Right lobe of liver (tissue), 4 donors: Measurements from ENCODE around the gene REEP3.

Experiments
- CTCF ChIP-seq, 4 donors: fragments of 200-600 bp in 3 of 4; fragments of 450-650 bp in 1 of 4; IDR thresholded peaks; one replicate each; pipeline versions ENCODE4 v1.5.1 to v1.8.0; 2016 to 2022; ENCODE audit warnings: antibody characterized with exemption in 4 of 4, mild to moderate bottlenecking in 2 of 4
- POLR2A ChIP-seq: fragments of 450-650 bp; IDR thresholded peaks from one replicate; pipeline ENCODE4 v1.6.1; 2017; ENCODE audit warnings: antibody characterized with exemption, mild to moderate bottlenecking
- donor health status: DM: no; HTN: no; CAD: no.
- donor health status: DM: no; HTN: no; CAD: no.
- donor health status: DM: no; HTN: yes; CAD: no.

- TF ChIP-seq CTCF (IDR thresholded peaks at IDR 0.05) (no peak), POLR2A (no peak)
Observed at GRCh38 chr10:63631991-63632390, 110.8 kb downstream of the REEP3 start.
